Measurements from ENCODE around the gene KRT14.
"Not testable (repeated sequence)": the region's sequence is repeated elsewhere in the genome, so short reads cannot be mapped to it uniquely, and the experiment has no call there.

The KRT14 gene

DNA sequence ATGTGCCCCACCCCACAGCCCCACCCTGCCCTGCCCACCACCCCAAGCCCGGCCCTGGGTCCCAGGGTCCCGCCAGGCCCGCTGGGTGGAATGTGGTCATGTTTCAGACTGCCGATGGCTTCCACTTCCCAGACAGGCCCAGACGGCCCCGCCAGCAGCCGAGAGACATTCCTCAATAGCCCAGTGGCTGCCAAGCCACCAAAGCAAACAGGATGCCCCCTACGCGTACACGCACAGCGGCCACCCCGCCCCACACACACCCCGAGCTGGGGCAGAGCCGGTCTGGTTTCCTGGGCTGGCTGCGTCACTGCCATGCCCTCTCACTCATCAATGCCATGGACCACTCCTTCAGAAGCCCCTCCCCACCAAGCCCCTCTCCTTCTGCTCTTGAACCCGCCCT lies 38.9 kb upstream of the KRT14 start:
- DNase-seq (ENCODE audit: extremely low read depth, low read depth), result no peak
- TF ChIP-seq, protein P1, sequence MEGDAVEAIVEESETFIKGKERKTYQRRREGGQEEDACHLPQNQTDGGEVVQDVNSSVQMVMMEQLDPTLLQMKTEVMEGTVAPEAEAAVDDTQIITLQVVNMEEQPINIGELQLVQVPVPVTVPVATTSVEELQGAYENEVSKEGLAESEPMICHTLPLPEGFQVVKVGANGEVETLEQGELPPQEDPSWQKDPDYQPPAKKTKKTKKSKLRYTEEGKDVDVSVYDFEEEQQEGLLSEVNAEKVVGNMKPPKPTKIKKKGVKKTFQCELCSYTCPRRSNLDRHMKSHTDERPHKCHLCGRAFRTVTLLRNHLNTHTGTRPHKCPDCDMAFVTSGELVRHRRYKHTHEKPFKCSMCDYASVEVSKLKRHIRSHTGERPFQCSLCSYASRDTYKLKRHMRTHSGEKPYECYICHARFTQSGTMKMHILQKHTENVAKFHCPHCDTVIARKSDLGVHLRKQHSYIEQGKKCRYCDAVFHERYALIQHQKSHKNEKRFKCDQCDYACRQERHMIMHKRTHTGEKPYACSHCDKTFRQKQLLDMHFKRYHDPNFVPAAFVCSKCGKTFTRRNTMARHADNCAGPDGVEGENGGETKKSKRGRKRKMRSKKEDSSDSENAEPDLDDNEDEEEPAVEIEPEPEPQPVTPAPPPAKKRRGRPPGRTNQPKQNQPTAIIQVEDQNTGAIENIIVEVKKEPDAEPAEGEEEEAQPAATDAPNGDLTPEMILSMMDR (IDR thresholded peaks at IDR 0.05; ENCODE audit: low read depth, low read length), result no peak

DNA sequence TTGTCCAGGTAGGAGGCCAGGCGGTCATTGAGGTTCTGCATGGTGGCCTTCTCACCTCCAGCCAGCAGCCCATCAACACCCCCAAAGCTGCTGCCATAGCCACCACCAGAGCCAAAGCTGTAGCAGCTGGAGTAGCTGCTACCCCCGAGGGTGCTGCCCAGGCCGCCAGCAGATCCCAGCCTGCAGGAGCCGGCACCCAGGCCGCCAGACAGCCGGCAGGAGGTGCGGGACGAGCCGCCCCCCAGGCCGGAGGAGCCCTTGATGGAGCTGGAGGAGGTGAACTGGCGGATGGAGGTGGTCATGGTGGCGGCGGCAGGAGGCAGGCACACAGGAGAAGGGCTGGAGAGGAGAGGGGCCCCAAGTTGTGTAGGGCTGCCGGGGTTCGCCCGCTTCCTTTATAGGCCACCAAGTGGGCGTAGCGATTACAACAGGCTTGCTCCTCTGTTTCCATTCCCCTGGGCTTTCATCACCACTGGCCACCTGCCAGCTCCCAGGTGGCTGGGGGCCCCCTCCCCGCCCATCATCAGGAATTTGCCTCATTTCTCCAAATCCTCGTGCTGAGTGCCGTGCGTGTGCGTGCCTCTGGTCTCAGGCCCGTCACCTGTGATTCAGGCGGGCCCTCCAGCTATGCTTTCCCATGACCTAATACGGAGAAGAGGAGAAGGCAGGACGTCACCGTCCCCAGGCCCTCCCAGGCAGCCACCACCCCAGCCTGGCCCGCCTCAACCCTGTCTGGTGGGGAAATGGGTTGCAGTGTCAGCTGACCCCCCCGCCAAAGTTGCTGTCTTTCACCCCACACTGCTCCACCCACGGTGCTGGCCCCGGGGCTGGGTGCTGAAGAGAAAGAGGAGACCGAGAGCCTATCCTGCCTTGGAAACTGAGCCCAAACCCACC lies 37.8 kb upstream of the KRT14 start, which contains the start of gene KRT17:
KRT17 (minus strand) TSS at position 368 of the 894 bp plus-strand sequence; CDS start at position 302, 66 bp downstream.
- TF ChIP-seq, protein P1 (IDR thresholded peaks at IDR 0.05; ENCODE audit: low read depth, low read length), result no peak
- no peak for DNase-seq (ENCODE audit: extremely low read depth, low read depth)

DNA sequence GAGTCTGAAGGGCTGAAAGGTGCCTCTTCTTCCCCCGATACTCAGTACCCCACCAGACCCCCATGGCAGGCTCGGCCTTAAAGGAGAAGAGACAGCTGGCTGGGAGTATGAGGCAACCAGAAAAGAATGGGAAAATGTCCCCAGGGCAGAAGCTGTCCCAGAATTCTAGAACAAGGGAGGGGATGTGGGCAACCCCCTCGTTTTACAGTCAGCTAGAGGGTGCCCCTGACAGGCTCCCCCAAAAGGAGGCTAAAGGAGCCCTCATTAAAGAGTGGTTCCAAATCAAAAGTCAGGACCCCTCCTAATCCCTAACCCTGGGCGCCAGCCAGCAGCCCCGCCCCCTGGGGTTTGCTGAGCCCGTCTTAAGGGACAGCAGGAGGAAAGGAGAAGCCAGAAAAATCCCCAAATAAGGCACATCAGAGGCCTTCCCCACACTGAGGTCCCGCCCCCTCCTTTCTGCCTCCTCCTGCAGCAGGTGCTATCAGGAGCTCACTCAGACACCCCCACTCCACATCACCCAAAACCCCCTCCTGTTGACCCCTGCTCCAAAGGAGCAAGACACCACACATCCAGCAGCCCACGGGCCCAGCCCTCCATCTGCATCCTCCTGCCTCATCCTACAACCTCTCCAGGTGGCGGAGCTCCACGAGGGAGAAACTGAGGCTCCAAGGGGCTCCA lies 36.6 kb upstream of the KRT14 start:
- DNase-seq (ENCODE audit: extremely low read depth, low read depth), result not testable (repeated sequence)

DNA sequence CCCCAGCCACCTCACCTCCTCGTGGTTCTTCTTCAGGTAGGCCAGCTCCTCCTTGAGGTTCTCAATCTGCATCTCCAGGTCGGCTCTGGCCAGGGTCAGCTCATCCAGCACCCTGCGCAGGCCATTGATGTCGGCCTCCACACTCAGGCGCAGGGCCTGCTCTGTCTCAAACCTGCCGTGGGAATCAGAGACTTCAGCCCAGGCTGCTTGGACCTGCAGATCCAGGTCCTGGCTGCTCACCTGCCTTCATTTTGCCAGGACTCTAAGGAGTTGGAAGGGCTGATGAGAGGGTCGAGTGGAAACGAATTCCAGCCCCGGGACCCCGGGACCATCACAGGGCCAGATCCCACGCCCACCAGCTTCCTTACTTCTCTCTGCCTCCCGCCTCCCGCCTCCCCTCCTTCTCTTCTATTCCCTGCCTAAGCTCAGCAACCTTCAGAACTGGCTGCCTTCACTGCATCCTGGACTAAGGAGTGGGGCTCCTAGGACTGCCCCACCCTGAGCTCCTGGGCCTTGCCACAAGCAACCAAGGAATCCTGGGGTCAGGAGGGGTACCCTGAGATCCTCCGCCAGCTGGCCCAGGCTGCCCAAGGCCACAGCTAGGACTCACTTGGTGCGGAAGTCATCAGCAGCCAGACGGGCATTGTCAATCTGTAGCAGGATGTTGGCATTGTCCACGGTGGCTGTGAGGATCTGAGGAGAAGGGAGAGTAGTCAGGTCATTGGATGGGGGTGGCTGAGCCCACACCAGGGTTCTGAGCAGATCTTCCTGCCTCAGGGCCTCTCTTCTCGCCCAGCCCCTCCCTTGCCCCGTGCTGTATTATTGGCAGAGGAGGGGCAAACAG lies 35.9 kb upstream of the KRT14 start:
- not testable (repeated sequence) for DNase-seq (ENCODE audit: extremely low read depth, low read depth)

DNA sequence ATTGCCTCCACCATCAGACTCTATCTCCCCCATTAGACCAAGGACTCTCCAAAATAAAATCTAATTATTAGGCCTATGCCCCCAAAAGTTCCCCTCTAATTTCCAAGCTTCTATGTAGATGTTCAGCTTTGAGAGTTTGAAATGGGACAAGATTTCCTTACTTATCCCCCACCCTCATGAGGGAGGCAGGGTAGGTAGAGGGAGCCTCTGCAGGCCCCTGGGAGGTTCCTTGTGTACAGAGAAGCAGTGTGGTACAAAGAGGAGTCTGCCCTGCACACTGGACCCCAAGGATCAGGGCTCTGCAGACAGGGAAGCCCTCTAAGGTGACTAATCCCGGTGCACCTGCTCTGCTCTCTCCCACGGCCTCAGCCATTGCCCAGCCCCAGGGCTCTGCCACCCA lies 35.2 kb upstream of the KRT14 start:
- TF ChIP-seq, protein P1 (IDR thresholded peaks at IDR 0.05; ENCODE audit: low read depth, low read length), result no peak
- DNase-seq (ENCODE audit: extremely low read depth, low read depth), result no peak

DNA sequence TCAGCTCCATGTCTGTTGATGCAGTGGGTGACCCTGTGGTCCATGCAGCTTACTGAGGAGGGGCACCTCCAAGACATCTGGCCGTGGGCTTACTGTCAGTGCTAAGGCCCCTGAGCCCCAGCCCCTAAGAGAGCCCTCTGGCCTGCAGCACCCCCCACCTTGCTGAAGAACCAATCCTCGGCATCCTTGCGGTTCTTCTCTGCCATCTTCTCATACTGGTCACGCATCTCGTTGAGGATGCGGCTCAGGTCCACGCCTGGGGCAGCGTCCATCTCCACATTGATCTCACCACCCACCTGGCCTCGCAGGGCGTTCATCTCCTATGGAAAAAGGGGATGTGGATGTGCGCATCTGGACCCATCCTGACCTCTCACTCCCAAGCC lies 34.7 kb upstream of the KRT14 start:
- not testable (repeated sequence) for DNase-seq (ENCODE audit: extremely low read depth, low read depth)

DNA sequence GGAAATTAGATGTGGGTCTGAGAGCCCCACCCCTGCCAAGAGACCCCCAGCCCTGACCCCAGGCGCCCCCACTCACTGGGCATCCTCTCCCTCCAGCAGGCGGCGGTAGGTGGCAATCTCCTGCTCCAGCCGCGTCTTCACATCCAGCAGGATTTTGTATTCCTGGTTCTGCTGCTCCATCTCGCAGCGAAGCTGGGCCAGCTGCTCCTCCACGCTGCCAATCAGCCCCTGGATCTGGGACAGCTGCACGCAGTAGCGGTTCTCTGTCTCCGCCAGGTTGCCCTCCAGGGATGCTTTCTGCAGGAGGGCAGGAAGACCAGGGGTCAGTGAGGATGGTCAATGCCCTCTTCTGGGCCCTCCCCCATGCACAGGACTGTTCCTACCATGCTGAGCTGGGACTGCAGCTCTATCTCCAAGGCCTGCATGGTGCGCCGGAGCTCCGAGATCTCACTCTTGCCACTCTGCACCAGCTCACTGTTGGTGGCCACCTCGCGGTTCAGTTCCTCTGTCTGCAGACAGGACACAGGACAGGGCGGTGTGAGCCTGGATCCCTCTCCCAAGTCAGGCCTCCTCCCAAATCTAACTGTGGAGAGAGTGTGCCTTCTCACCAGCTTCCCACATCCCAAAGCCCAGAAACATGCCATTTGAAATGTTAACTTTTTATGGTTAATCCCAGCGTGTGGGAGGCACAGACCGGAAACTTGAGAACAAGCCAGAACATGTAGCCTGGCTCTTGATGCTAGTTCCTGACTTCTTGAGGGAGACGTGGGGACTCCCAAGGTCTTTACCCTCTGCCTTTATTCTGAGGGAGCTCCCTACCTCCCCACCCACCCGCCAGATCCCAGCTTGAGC lies 34.1 kb upstream of the KRT14 start:
- no peak for DNase-seq (ENCODE audit: extremely low read depth, low read depth)

DNA sequence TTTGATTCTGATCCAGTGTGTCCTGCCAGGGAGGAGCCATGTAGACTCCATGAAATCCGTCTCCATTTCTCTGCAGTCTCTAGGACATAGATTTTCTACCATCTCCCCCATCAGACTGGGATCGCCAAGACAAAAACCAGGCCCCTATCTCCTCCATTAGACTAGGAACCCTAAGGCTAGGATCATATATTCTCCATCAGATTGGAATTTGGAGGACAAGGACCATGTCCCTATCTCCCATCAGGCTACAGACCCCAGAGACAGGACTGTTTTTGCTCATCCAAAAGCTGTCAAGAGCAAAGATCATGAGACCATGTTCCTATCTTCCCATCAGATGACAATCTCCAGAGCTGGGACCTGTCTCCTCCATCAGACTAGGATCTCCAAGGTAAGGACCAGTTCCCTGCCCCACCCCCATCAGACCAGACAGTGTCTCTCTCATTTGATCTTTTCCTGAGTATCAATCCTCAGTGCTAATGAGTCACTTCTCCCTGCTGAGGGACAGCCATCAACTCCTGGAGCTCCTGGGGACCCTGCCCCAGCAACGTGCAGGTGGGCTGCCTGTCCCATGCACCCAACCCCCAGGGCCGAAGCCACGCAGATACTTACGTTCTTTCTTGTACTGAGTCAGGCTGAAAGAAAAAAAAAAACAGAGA lies 33.4 kb upstream of the KRT14 start:
- DNase-seq (ENCODE audit: extremely low read depth, low read depth), result not testable (repeated sequence)

More for the DNA sequence above, 34.1 kb upstream of the KRT14 start:
- TF ChIP-seq, protein P1 (IDR thresholded peaks at IDR 0.05; ENCODE audit: low read depth, low read length), result no peak
